ENCODE results near the gene RASD1. TPM values are rescaled to one million over a fixed set of nuclear protein-coding genes. Genes with fewer than 3 reads are reported as not detected.

Gene RASD1
- total and polyA plus RNA-seq, 2 of the 4 experiments (the other 2 are of a cell fraction), result 0.54 to 1.8 TPM

GRCh38 chr17:17500999-17501605, 4.9 kb upstream of the RASD1 start:
- Histone ChIP-seq H3K27ac (ENCODE audit: insufficient read depth, low read length) (no peak overlapping the region), H3K9me1 (ENCODE audit: insufficient read depth, low read length) (no peaks in the 10 kb centered on the region), H4K5ac (ENCODE audit: low read depth, low read length) (no peak overlapping the region), H2AFZ (replicated peaks; ENCODE audit: low read length, poor library complexity) (no peak overlapping the region), H3K4me1 (ENCODE audit: control insufficient read depth, insufficient read depth, low read length) (no peaks in the 10 kb centered on the region), H3K4me2 (ENCODE audit: low read depth, low read length) (no peak overlapping the region), H3K27me3 (ENCODE audit: control insufficient read depth, insufficient read depth, low read length) (peaks cover 5% of the 10 kb centered on the region; the same call in 1 of the 2 replicates), H4K91ac (ENCODE audit: insufficient read depth, low read depth, low read length) (no peak overlapping the region), H4K8ac (ENCODE audit: low read depth in 2 of 2, low read length in 2 of 2) (no peak overlapping the region), H2BK15ac (ENCODE audit: low read depth, low read length) (no peak overlapping the region), H3K18ac (ENCODE audit: low read depth, low read length) (no peak overlapping the region), H3K4me3 (ENCODE audit: insufficient read depth, low read depth, low read length) (no peak overlapping the region), H2AK5ac (ENCODE audit: low read depth, low read length) (no peak overlapping the region), H3K79me1 (ENCODE audit: low read depth in 1 of 2, low read length in 2 of 2) (no peaks in the 10 kb centered on the region), H2AK9ac (replicated peaks; ENCODE audit: low read depth, low read length, poor library complexity) (no peak overlapping the region), H3K36me3 (ENCODE audit: control insufficient read depth, insufficient read depth, low read length) (no peaks in the 10 kb centered on the region), H3K56ac (ENCODE audit: extremely low read depth, insufficient read depth, low read length) (no peak overlapping the region), H2BK120ac (ENCODE audit: low read depth, low read length) (no peak overlapping the region), H2BK5ac (ENCODE audit: low read depth, low read length, poor library complexity, severe bottlenecking) (no peak overlapping the region), H2BK20ac (ENCODE audit: low read depth, low read length) (no peak overlapping the region), H3K23ac (ENCODE audit: low read depth, low read length) (no peak overlapping the region), H3K4ac (ENCODE audit: low read depth, low read length) (no peak overlapping the region), H3K9me3 (ENCODE audit: control insufficient read depth, insufficient read depth, low read length) (no peaks in the 10 kb centered on the region; the same call in 1 of the 2 replicates), H3K9ac (ENCODE audit: low read depth, low read length) (no peak overlapping the region), H4K20me1 (ENCODE audit: insufficient read depth, low read length) (peaks cover 3% of the 10 kb centered on the region; the same call in 1 of the 2 replicates), H3K14ac (replicated peaks; ENCODE audit: low read depth, low read length) (no peak overlapping the region)
- intact Hi-C loops (cut with micrococcal nuclease) (no loop called here), dilution Hi-C loops (cut with HindIII; ENCODE audit: low sequenced_read_pairs, unreplicated experiment) (no loop called here), in situ Hi-C loops (cut with MboI; ENCODE audit: low sequenced_read_pairs) (loop anchor here (5.0 kb wide), 1 partner anchor 66 kb away; no protein-coding TSS in a partner anchor)
- ATAC-seq (ENCODE audit: low read depth) (no peak), DNase-seq (no peak)
- no peak for TF ChIP-seq POLR2A (IDR thresholded peaks at IDR 0.05; ENCODE audit: low read depth, low read length)
- no peak for TF ChIP-seq NFE2L2 (IDR thresholded peaks at IDR 0.05; ENCODE audit: low read depth, low read length)
- TF ChIP-seq SMC3 (IDR thresholded peaks at IDR 0.05; ENCODE audit: low read depth, low read length), result no peak
- no peak for TF ChIP-seq BHLHE40 (IDR thresholded peaks at IDR 0.05; ENCODE audit: low read depth, low read length)
- TF ChIP-seq RFX5 (IDR thresholded peaks at IDR 0.05; ENCODE audit: low read depth, low read length), result no peak
- TF ChIP-seq, protein P1, sequence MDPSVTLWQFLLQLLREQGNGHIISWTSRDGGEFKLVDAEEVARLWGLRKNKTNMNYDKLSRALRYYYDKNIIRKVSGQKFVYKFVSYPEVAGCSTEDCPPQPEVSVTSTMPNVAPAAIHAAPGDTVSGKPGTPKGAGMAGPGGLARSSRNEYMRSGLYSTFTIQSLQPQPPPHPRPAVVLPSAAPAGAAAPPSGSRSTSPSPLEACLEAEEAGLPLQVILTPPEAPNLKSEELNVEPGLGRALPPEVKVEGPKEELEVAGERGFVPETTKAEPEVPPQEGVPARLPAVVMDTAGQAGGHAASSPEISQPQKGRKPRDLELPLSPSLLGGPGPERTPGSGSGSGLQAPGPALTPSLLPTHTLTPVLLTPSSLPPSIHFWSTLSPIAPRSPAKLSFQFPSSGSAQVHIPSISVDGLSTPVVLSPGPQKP (IDR thresholded peaks at IDR 0.05; ENCODE audit: borderline replicate concordance, low read depth, low read length), result no peak
- no peak for TF ChIP-seq MXI1 (IDR thresholded peaks at IDR 0.05; ENCODE audit: borderline replicate concordance, low read depth, low read length)
- no peak for TF ChIP-seq FOS (IDR thresholded peaks at IDR 0.05; ENCODE audit: low read depth, low read length)
- no peak for TF ChIP-seq CHD1 (IDR thresholded peaks at IDR 0.05; ENCODE audit: low read depth, low read length)
- no peak for TF ChIP-seq MAFK (IDR thresholded peaks at IDR 0.05; ENCODE audit: low read depth, low read length)
- TF ChIP-seq CEBPB (IDR thresholded peaks at IDR 0.05; ENCODE audit: low read depth, low read length), result no peak
- no peak for TF ChIP-seq RAD21 (IDR thresholded peaks at IDR 0.05; ENCODE audit: low read length)
- TF ChIP-seq MAZ (IDR thresholded peaks at IDR 0.05; ENCODE audit: borderline replicate concordance, low read depth, low read length), result no peak
- TF ChIP-seq RCOR1 (IDR thresholded peaks at IDR 0.05; ENCODE audit: insufficient replicate concordance, low read length), result no peak
- TF ChIP-seq, protein P2, sequence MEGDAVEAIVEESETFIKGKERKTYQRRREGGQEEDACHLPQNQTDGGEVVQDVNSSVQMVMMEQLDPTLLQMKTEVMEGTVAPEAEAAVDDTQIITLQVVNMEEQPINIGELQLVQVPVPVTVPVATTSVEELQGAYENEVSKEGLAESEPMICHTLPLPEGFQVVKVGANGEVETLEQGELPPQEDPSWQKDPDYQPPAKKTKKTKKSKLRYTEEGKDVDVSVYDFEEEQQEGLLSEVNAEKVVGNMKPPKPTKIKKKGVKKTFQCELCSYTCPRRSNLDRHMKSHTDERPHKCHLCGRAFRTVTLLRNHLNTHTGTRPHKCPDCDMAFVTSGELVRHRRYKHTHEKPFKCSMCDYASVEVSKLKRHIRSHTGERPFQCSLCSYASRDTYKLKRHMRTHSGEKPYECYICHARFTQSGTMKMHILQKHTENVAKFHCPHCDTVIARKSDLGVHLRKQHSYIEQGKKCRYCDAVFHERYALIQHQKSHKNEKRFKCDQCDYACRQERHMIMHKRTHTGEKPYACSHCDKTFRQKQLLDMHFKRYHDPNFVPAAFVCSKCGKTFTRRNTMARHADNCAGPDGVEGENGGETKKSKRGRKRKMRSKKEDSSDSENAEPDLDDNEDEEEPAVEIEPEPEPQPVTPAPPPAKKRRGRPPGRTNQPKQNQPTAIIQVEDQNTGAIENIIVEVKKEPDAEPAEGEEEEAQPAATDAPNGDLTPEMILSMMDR (conservative IDR thresholded peaks at IDR 0.05; ENCODE audit: low read depth, low read length), result no peak
- TF ChIP-seq USF2 (IDR thresholded peaks at IDR 0.05; ENCODE audit: low read depth, low read length), result no peak
- BruUV-seq (replicated peaks), result no TSS peak
- ChIA-PET POLR2A (ENCODE audit: unreplicated experiment) (interaction anchor here (0.7 kb wide), 1 partner anchor 63 kb away, joined by 6 read pairs; no protein-coding TSS in a partner anchor), CTCF (interaction anchor here (0.7 kb wide), 1 partner anchor 11 kb away, joined by 3 read pairs; no protein-coding TSS in a partner anchor)
- 54% methylated on average over 8 of the region's 14 CpGs; no CpG with 5 or more reads in 1 of the 2 experiments for WGBS, 2 experiments (ENCODE audit: extremely low coverage in 2 of 2, insufficient read length in 1 of 2)
